Prostate gland (tissue), 2 donors: ENCODE data around the gene CSKMT.

Experiments used
- POLR2AphosphoS5 ChIP-seq: sonication (generic); formaldehyde crosslinking; IDR thresholded peaks from one replicate; pipeline ENCODE4 v1.6.1; 2017; ENCODE audit warnings: antibody characterized with exemption
- TF ChIP-seq, protein P1 (sequence below), 4 experiments: fragments of 200-600 bp in 2 of 4; fragments of 450-650 bp in 2 of 4; sonication (generic) in 2 of 4; IDR thresholded peaks; 1 replicate in 3 of 4; 2 replicates in 1 of 4; pipeline ENCODE4 v1.5.1; 2016 to 2019; ENCODE audit warnings: antibody characterized with exemption in 4 of 4, mild to moderate bottlenecking in 2 of 4, moderate library complexity in 2 of 4

DNA sequence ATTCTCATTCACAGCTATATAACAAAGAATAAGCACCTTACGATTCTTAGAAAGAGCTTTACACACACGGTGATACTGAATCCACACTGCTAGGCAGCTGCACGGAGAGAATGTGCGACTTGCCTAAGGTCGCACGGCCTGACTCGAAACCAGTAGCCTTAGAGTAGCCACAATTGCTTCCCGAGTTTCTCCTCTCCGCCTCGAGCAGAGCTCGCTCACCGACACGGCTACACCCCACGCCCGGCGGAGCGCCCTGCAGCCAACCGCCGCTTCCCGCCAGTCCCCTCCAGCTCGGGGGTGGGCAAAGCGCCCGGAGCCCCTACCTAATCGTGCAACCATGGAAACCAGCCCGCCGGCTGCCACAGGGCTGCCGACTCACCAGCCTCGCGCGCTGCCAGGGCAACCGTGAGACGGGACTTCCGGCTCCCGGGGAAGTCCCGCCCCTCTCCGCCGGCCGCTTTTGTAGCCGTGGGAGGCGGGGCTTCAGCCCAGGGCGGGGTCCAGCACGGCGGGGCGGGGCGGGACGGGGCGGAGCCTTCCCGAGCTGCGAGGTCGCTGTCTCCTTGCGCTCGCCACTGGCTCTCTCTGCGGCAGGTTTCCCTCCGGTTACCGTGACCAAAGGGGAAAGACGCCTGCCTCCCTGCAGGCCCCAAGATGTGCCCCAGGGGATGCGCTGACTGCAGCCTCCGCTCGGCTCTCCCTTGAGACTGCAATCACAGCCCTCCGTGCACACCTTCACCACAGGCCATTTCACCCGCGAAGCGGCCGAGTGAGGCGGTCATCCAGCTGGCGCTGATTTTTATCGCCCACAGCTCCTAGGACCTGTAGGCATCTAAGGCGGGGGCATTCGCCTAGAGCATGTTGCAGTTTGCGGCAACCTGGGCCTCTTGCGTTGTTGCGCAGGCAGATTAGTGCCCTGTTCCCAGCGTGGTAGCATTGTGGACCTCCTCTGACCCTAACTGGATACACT lies 41.1 kb downstream of the CSKMT start:
- TF ChIP-seq POLR2AphosphoS5, result peak; percentile 91
- TF ChIP-seq, protein P1, sequence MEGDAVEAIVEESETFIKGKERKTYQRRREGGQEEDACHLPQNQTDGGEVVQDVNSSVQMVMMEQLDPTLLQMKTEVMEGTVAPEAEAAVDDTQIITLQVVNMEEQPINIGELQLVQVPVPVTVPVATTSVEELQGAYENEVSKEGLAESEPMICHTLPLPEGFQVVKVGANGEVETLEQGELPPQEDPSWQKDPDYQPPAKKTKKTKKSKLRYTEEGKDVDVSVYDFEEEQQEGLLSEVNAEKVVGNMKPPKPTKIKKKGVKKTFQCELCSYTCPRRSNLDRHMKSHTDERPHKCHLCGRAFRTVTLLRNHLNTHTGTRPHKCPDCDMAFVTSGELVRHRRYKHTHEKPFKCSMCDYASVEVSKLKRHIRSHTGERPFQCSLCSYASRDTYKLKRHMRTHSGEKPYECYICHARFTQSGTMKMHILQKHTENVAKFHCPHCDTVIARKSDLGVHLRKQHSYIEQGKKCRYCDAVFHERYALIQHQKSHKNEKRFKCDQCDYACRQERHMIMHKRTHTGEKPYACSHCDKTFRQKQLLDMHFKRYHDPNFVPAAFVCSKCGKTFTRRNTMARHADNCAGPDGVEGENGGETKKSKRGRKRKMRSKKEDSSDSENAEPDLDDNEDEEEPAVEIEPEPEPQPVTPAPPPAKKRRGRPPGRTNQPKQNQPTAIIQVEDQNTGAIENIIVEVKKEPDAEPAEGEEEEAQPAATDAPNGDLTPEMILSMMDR (IDR thresholded peaks at IDR 0.05), result no peak
